Nephron (organoid): ENCODE results near the gene NPTX1.
A peak's percentile ranks its signal among the peaks of the same experiment; 100 is the strongest.

Source experiments
- H3K27ac Mint-ChIP-seq, 3 experiments: 2 replicates each; pipeline ENCODE4 v1.8.0; 2020; ENCODE audit warnings: mixed read lengths in 3 of 3, mild to moderate bottlenecking in 2 of 3, moderate library complexity in 1 of 3
- H3K27me3 Mint-ChIP-seq: 2 replicates; pipeline ENCODE4 v1.8.0; 2021; ENCODE audit warnings: low read depth, mild to moderate bottlenecking, moderate library complexity, mixed read lengths
- H3K36me3 Mint-ChIP-seq: 2 replicates; pipeline ENCODE4 v1.8.0; 2020; ENCODE audit warnings: low read depth, mixed read lengths
- H3K4me1 Mint-ChIP-seq: 2 replicates; pipeline ENCODE4 v1.8.0; 2020; ENCODE audit warnings: mixed read lengths
- H3K4me3 Mint-ChIP-seq, 3 experiments: 2 replicates each; pipeline ENCODE4 v1.8.0; 2020; ENCODE audit warnings: mild to moderate bottlenecking in 3 of 3, mixed read lengths in 3 of 3, moderate library complexity in 2 of 3
- H3K9me3 Mint-ChIP-seq: 2 replicates; pipeline ENCODE4 v1.8.0; 2020; ENCODE audit warnings: mixed read lengths
- TF ChIP-seq, protein P1 (sequence below), 3 experiments: fragments of 200-600 bp; sonication (generic); IDR thresholded peaks; one replicate each; pipeline ENCODE4 v1.5.0; 2021; ENCODE audit warnings: antibody characterized with exemption in 3 of 3; ENCODE audit not compliant: unreplicated experiment in 3 of 3

The NPTX1 gene

DNA sequence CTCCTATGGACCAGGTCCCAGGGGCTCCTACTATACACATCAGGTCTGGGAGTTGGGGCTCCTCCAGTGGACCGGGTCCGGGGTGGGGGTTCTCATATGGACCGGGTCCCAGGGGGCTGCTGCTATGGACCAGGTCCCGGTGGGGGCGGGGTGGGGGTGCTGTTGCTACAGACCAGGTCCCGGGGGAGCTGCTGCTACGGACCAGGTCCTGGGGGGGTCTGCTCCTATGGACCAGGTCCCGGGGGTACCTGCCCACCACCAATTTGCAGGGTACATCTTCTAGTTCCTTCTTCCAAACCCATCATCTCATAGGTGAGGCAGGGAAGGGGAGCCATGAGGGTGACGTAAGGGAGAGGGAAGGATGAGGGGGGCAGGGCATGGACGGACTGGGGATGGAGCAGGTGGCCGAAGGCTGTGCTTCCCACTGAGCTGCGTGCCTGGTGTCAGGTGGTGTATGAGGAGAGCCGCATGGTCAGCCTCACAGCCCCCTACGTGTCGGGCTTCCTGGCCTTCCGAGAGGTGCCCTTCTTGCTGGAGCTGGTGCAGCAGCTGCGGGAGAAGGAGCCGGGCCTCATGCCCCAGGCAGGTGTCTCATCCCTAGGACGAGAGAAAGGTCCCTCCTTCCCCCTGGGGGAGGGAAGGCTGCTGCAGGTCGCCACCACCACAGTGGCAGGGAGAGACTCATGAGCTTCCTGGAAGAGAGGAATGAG, 54.9 kb downstream of the NPTX1 start:
- Mint-ChIP-seq H3K36me3 (peaks cover 21% of the 10 kb centered on the region), H3K27me3 (no peaks in the 10 kb centered on the region), H3K4me3 (no peak overlapping the region), H3K27ac (no peak overlapping the region), H3K4me1 (peaks cover 17% of the 10 kb centered on the region), H3K9me3 (no peaks in the 10 kb centered on the region)
- TF ChIP-seq, protein P1, sequence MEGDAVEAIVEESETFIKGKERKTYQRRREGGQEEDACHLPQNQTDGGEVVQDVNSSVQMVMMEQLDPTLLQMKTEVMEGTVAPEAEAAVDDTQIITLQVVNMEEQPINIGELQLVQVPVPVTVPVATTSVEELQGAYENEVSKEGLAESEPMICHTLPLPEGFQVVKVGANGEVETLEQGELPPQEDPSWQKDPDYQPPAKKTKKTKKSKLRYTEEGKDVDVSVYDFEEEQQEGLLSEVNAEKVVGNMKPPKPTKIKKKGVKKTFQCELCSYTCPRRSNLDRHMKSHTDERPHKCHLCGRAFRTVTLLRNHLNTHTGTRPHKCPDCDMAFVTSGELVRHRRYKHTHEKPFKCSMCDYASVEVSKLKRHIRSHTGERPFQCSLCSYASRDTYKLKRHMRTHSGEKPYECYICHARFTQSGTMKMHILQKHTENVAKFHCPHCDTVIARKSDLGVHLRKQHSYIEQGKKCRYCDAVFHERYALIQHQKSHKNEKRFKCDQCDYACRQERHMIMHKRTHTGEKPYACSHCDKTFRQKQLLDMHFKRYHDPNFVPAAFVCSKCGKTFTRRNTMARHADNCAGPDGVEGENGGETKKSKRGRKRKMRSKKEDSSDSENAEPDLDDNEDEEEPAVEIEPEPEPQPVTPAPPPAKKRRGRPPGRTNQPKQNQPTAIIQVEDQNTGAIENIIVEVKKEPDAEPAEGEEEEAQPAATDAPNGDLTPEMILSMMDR (IDR thresholded peaks at IDR 0.05; ENCODE audit: unreplicated experiment in 3 of 3), result no peak

DNA sequence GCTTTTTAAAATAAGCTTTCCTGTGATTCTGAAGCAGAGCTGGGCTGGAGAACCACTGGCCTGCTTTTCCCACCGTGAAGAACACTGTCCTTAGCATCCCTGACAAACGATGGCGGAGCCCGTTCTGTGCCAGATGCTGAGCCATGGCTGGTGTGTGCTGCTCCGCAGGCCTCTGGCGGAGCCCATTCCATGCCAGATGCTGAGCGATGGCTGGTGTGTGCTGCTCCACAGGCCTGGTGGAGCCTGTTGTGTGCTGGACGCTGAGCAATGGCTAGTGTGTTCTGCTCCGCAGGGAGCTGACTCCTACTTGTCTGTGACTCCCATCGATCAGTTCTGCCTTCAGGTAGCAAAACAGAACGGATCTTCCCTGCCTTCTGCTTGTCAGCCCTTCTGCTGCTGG, 57.2 kb downstream of the NPTX1 start:
- H3K27ac Mint-ChIP-seq, result no peak overlapping the region
- peaks cover 4% of the 10 kb centered on the region for H3K27me3 Mint-ChIP-seq
- peak overlapping the region; percentile 55 to 64 (median 63) for H3K4me3 Mint-ChIP-seq
- H3K4me1 Mint-ChIP-seq, result peaks cover 24% of the 10 kb centered on the region
- TF ChIP-seq, protein P1 (IDR thresholded peaks at IDR 0.05; ENCODE audit: unreplicated experiment in 3 of 3), result no peak
- H3K9me3 Mint-ChIP-seq, result no peaks in the 10 kb centered on the region
- peaks cover 21% of the 10 kb centered on the region for H3K36me3 Mint-ChIP-seq

DNA sequence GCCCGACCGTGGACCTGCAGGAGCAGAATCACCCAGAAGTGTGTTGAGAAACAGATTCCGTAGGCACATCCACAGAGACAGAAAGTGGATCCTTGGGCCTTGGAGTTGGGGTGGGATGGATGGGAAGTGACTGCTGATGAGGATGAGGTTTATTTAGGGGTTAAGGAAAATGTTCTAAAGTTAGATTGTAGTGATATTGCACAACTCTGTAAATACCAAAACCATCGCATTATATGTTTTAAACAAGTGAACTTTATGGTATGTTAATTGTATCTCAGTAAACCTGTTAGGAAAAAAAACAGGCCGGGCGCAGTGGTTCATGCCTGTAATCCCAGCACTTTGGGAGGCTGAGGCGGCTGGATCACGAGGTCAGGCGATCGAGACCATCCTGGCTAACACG, 57.8 kb downstream of the NPTX1 start:
- peaks cover 21% of the 10 kb centered on the region for H3K36me3 Mint-ChIP-seq
- H3K4me3 Mint-ChIP-seq, result peak overlapping the region in 2 of 3 experiments; percentile 90 to 95
- H3K27ac Mint-ChIP-seq, result no peak overlapping the region
- peaks cover 10% of the 10 kb centered on the region for H3K27me3 Mint-ChIP-seq
- H3K4me1 Mint-ChIP-seq, result peaks cover 31% of the 10 kb centered on the region
- TF ChIP-seq, protein P1 (IDR thresholded peaks at IDR 0.05; ENCODE audit: unreplicated experiment in 3 of 3), result no peak
- no peaks in the 10 kb centered on the region for H3K9me3 Mint-ChIP-seq
